GM23338 (cell line): ENCODE measurements around the gene SMIM41. TPM values are rescaled to one million over a fixed set of nuclear protein-coding genes. Genes with fewer than 3 reads are reported as not detected.

Experiments used
- ATAC-seq: fragments of 200-7000 bp; cut with Tn5 transposase; 3 replicates; pipeline ENCODE4 v1.9.1; 2020
- DNase-seq: peaks from one replicate; pipeline ENCODE4 v3.0.0-alpha.2; 2015; ENCODE audit warnings: low spot score
- H2AFZ ChIP-seq: fragments of 200-600 bp; sonication (generic); 2 replicates; pipeline ENCODE4 v1.8.0; 2016; ENCODE audit warnings: antibody characterized with exemption, mild to moderate bottlenecking, moderate library complexity
- H3F3A ChIP-seq: fragments of 200-600 bp; sonication (generic); replicated peaks from 2 replicates; pipeline ENCODE4 v1.8.0; 2017; ENCODE audit warnings: antibody characterized with exemption, mixed run types, low read depth
- H3K27ac ChIP-seq: fragments of 200-600 bp; sonication (generic); 2 replicates; pipeline ENCODE4 v1.6.1; 2016; ENCODE audit warnings: low read depth
- H3K27me3 ChIP-seq: fragments of 200-600 bp; sonication (generic); 2 replicates; pipeline ENCODE4 v1.8.0; 2016; ENCODE audit warnings: mild to moderate bottlenecking, mixed run types, moderate library complexity; ENCODE audit not compliant: insufficient read depth
- H3K36me3 ChIP-seq: fragments of 200-600 bp; sonication (generic); 2 replicates; pipeline ENCODE4 v1.8.0; 2016; ENCODE audit warnings: mild to moderate bottlenecking; ENCODE audit not compliant: insufficient read depth
- H3K4me1 ChIP-seq: fragments of 200-600 bp; sonication (generic); 2 replicates; pipeline ENCODE4 v1.8.0; 2016; ENCODE audit warnings: mild to moderate bottlenecking, moderate library complexity; ENCODE audit not compliant: insufficient read depth
- H3K4me2 ChIP-seq: fragments of 200-600 bp; sonication (generic); 2 replicates; pipeline ENCODE4 v1.7.1; 2017; ENCODE audit warnings: mixed run types
- H3K4me3 ChIP-seq: fragments of 200-600 bp; sonication (generic); 2 replicates; pipeline ENCODE4 v1.6.1; 2016; ENCODE audit warnings: mixed run types
- H3K79me2 ChIP-seq: fragments of 200-600 bp; sonication (generic); replicated peaks from 2 replicates; pipeline ENCODE4 v1.8.0; 2017; ENCODE audit warnings: mild to moderate bottlenecking; ENCODE audit not compliant: insufficient read depth
- H3K9me2 ChIP-seq: fragments of 200-600 bp; sonication (generic); 2 replicates; pipeline ENCODE4 v1.8.0; 2017; ENCODE audit not compliant: insufficient read depth
- H4K20me1 ChIP-seq: fragments of 200-600 bp; sonication (generic); replicated peaks from 2 replicates; pipeline ENCODE4 v1.8.0; 2017; ENCODE audit warnings: mild to moderate bottlenecking; ENCODE audit not compliant: insufficient read depth
- H3K27ac Mint-ChIP-seq: 2 replicates; pipeline ENCODE4 v1.8.0; 2020; ENCODE audit warnings: inconsistent platforms, mild to moderate bottlenecking, moderate library complexity, mixed read lengths
- H3K27me3 Mint-ChIP-seq: 3 replicates; pipeline ENCODE4 v1.8.0; 2022; ENCODE audit warnings: low read depth, mild to moderate bottlenecking, moderate library complexity, mixed read lengths, inconsistent platforms; ENCODE audit not compliant: insufficient read depth, poor library complexity
- H3K36me3 Mint-ChIP-seq: 3 replicates; pipeline ENCODE4 v1.8.0; 2021; ENCODE audit warnings: low read depth, mild to moderate bottlenecking, inconsistent platforms, moderate library complexity, mixed read lengths
- H3K4me1 Mint-ChIP-seq: 3 replicates; pipeline ENCODE4 v1.8.0; 2020; ENCODE audit warnings: mild to moderate bottlenecking, inconsistent platforms, mixed read lengths
- H3K4me3 Mint-ChIP-seq: 3 replicates; pipeline ENCODE4 v1.8.0; 2021; ENCODE audit warnings: moderate library complexity, mild to moderate bottlenecking, inconsistent platforms, mixed read lengths
- H3K9me3 Mint-ChIP-seq: 3 replicates; pipeline ENCODE4 v1.8.0; 2020; ENCODE audit warnings: moderate library complexity, mild to moderate bottlenecking, inconsistent platforms, mixed read lengths
- CREB1 ChIP-seq: fragments of 250-450 bp; sonication (Bioruptor Pico); IDR thresholded peaks from 2 replicates; pipeline ENCODE4 v1.5.0; 2020; ENCODE audit warnings: low read depth, mild to moderate bottlenecking, moderate library complexity
- EZH2 ChIP-seq: fragments of 200-600 bp; sonication (generic); IDR thresholded peaks from one replicate; pipeline ENCODE4 v1.8.0; 2017; ENCODE audit warnings: antibody characterized with exemption, mild to moderate bottlenecking, low read depth; ENCODE audit not compliant: unreplicated experiment
- EZH2phosphoT487 ChIP-seq: fragments of 200-600 bp; sonication (generic); IDR thresholded peaks from one replicate; pipeline ENCODE4 v1.8.1; 2018; ENCODE audit warnings: antibody characterized with exemption; ENCODE audit not compliant: unreplicated experiment
- JUNB ChIP-seq: IDR thresholded peaks from one replicate; pipeline ENCODE4 v1.6.1; 2016; ENCODE audit warnings: antibody characterized with exemption; ENCODE audit not compliant: unreplicated experiment
- POLR2AphosphoS5 ChIP-seq: IDR thresholded peaks from 2 replicates; pipeline ENCODE4 v1.6.1; 2016; ENCODE audit warnings: antibody characterized with exemption, low read depth
- ZNF114 ChIP-seq: fragments of 250-450 bp; sonication (Bioruptor Pico); IDR thresholded peaks from 2 replicates; pipeline ENCODE4 v1.5.0; 2020; ENCODE audit warnings: mild to moderate bottlenecking, moderate library complexity
- ZNF331 ChIP-seq: fragments of 250-450 bp; sonication (Bioruptor Pico); IDR thresholded peaks from 2 replicates; pipeline ENCODE4 v1.5.0; 2020; ENCODE audit warnings: low read depth, mild to moderate bottlenecking, moderate library complexity
- polyA plus RNA-seq: library from polyadenylated mRNA; unstranded; fragments of >200 nt; fragmentation: Nextera tagmentation; extraction: Ambion mirVana; gene quantifications from 2 replicates; pipeline ENCODE4 v1.2.1, GENCODE V29; 2016
- total RNA-seq: library from RNA; depleted of rRNA; stranded (reverse); fragments of >200 nt; shearing (Covaris generic); gene quantifications from 2 replicates; pipeline ENCODE4 v1.2.3, GENCODE V29; 2014
- TF ChIP-seq, protein P1 (sequence below): fragments of 250-450 bp; sonication (Bioruptor Pico); IDR thresholded peaks from 2 replicates; pipeline ENCODE4 v1.5.0; 2020; ENCODE audit warnings: mild to moderate bottlenecking, moderate library complexity

The SMIM41 gene
- total and polyA plus RNA-seq, 2 experiments from 2014 or later = 0.66 TPM

DNA sequence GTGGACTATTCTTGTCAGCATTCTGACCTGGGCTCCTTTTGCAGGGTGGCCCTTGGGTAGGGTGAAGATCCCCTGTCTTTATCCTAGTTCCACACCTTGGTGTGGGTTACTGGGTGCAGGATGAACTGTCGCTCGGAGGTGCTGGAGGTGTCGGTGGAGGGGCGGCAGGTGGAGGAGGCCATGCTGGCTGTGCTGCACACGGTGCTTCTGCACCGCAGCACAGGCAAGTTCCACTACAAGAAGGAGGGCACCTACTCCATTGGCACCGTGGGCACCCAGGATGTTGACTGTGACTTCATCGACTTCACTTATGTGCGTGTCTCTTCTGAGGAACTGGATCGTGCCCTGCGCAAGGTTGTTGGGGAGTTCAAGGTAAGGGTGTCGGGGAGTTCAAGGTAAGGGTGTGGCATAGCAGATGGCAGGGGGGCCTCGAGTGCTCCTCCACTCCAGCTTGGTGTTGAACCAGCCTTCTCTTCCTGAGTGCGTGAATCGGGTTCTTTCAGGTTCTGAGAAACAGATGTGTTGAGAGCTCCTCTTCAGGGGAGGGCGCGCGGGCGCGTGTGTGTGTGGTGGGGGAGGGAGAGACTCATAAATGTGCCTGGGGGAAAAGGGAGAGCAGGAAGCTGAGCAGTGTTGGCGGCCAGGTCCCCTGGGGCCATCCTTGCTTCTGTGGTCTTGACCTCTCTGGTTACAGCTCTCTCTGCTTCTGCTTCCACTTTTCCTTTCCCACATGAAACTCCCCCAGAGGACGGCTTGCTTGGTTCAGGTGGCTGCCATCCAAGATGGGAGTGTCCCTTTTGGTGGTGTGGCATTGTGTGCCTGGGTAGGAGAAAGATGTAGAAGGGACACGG, 5.7 kb upstream of the SMIM41 start:
- no peak for ATAC-seq
- no peaks in the 10 kb centered on the region for H3K9me3 Mint-ChIP-seq
- peaks cover 12% of the 10 kb centered on the region for H3K27me3 Mint-ChIP-seq
- no peak overlapping the region for H3K27ac Mint-ChIP-seq
- DNase-seq = no peak
- peaks cover 15% of the 10 kb centered on the region for H3K4me1 Mint-ChIP-seq
- Histone ChIP-seq H3F3A (peaks cover 2% of the 10 kb centered on the region; the same call in 1 of the 2 replicates), H4K20me1 (peaks cover 45% of the 10 kb centered on the region), H3K27ac (no peak overlapping the region), H2AFZ (no peak overlapping the region), H3K36me3 (peaks cover 11% of the 10 kb centered on the region; the same call in 1 of the 2 replicates), H3K4me2 (no peak overlapping the region), H3K27me3 (peaks cover 1% of the 10 kb centered on the region; the same call in 1 of the 2 replicates), H3K4me3 (no peak overlapping the region), H3K79me2 (peaks cover 56% of the 10 kb centered on the region), H3K4me1 (peaks cover 9% of the 10 kb centered on the region), H3K9me2 (no peaks in the 10 kb centered on the region)
- peaks cover 52% of the 10 kb centered on the region for H3K36me3 Mint-ChIP-seq
- no peak for TF ChIP-seq POLR2AphosphoS5
- no peak for TF ChIP-seq CREB1 (CRISPR knock-in tag)
- no peak overlapping the region for H3K4me3 Mint-ChIP-seq

DNA sequence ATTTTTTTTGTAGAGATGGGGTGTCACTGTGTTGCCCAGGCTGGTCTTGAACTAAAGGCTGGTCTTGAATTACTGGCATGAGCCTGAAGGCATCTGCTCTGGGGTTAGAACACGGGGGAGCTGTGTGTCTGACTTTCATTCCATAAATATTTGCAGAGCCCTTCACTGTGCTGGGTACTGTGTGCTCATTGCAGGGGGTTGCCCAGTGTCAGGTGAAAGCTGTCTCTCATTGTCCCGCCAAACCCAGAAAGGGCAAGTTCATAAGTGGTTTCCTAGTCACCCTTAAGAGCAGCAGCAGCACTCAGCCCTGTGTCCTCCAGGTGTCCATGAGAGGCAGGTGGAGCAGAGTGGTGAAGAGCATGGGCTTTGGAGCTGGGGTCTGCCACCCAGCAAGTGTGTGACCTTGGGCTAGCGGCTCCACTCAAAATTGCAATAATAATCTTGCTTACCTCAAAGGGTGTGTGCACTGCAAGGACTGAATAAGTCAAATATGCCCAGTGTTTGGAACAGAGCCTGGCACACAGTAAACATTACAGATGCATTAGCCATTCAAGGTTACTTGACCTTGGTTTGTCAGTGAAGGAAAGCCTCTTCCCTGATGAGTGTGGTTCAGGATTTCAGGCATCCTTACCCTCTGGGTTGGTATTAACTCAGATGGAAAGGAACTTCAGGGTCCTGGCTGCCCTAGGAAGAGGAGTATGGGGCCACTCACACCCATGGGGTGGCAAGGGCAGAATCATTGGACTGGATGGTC, 4.4 kb upstream of the SMIM41 start:
- no peak overlapping the region for H3K4me2 ChIP-seq
- ATAC-seq (no peak), DNase-seq (no peak)
- peaks cover 53% of the 10 kb centered on the region for H3K79me2 ChIP-seq
- H4K20me1 ChIP-seq = peaks cover 45% of the 10 kb centered on the region
- peaks cover 5% of the 10 kb centered on the region for H3K27me3 Mint-ChIP-seq
- TF ChIP-seq ZNF114 (CRISPR knock-in tag) = no peak
- TF ChIP-seq ZNF331 (CRISPR knock-in tag) = no peak
- TF ChIP-seq EZH2phosphoT487 = no peak
- no peak for TF ChIP-seq POLR2AphosphoS5
- TF ChIP-seq JUNB = no peak
- TF ChIP-seq EZH2 = no peak
- TF ChIP-seq, protein P1, sequence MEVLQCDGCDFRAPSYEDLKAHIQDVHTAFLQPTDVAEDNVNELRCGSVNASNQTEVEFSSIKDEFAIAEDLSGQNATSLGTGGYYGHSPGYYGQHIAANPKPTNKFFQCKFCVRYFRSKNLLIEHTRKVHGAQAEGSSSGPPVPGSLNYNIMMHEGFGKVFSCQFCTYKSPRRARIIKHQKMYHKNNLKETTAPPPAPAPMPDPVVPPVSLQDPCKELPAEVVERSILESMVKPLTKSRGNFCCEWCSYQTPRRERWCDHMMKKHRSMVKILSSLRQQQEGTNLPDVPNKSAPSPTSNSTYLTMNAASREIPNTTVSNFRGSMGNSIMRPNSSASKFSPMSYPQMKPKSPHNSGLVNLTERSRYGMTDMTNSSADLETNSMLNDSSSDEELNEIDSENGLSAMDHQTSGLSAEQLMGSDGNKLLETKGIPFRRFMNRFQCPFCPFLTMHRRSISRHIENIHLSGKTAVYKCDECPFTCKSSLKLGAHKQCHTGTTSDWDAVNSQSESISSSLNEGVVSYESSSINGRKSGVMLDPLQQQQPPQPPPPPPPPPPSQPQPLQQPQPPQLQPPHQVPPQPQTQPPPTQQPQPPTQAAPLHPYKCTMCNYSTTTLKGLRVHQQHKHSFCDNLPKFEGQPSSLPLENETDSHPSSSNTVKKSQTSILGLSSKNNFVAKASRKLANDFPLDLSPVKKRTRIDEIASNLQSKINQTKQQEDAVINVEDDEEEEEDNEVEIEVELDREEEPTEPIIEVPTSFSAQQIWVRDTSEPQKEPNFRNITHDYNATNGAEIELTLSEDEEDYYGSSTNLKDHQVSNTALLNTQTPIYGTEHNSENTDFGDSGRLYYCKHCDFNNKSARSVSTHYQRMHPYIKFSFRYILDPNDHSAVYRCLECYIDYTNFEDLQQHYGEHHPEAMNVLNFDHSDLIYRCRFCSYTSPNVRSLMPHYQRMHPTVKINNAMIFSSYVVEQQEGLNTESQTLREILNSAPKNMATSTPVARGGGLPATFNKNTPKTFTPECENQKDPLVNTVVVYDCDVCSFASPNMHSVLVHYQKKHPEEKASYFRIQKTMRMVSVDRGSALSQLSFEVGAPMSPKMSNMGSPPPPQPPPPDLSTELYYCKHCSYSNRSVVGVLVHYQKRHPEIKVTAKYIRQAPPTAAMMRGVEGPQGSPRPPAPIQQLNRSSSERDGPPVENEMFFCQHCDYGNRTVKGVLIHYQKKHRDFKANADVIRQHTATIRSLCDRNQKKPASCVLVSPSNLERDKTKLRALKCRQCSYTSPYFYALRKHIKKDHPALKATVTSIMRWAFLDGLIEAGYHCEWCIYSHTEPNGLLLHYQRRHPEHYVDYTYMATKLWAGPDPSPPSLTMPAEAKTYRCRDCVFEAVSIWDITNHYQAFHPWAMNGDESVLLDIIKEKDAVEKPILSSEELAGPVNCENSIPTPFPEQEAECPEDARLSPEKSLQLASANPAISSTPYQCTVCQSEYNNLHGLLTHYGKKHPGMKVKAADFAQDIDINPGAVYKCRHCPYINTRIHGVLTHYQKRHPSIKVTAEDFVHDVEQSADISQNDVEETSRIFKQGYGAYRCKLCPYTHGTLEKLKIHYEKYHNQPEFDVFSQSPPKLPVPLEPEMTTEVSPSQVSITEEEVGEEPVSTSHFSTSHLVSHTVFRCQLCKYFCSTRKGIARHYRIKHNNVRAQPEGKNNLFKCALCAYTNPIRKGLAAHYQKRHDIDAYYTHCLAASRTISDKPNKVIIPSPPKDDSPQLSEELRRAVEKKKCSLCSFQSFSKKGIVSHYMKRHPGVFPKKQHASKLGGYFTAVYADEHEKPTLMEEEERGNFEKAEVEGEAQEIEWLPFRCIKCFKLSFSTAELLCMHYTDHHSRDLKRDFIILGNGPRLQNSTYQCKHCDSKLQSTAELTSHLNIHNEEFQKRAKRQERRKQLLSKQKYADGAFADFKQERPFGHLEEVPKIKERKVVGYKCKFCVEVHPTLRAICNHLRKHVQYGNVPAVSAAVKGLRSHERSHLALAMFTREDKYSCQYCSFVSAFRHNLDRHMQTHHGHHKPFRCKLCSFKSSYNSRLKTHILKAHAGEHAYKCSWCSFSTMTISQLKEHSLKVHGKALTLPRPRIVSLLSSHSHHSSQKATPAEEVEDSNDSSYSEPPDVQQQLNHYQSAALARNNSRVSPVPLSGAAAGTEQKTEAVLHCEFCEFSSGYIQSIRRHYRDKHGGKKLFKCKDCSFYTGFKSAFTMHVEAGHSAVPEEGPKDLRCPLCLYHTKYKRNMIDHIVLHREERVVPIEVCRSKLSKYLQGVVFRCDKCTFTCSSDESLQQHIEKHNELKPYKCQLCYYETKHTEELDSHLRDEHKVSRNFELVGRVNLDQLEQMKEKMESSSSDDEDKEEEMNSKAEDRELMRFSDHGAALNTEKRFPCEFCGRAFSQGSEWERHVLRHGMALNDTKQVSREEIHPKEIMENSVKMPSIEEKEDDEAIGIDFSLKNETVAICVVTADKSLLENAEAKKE = no peak
- no peaks in the 10 kb centered on the region for H3K9me2 ChIP-seq
- peaks cover 9% of the 10 kb centered on the region; the same call in 1 of the 2 replicates for H3K27me3 ChIP-seq
- no peaks in the 10 kb centered on the region for H3K9me3 Mint-ChIP-seq
- peaks cover 56% of the 10 kb centered on the region for H3K36me3 Mint-ChIP-seq
- H3K36me3 ChIP-seq = peaks cover 11% of the 10 kb centered on the region; the same call in 1 of the 2 replicates
- no peak overlapping the region for H3K27ac Mint-ChIP-seq
- H3K4me1 ChIP-seq = peaks cover 16% of the 10 kb centered on the region
- H3F3A ChIP-seq = peaks cover 7% of the 10 kb centered on the region; the same call in 1 of the 2 replicates
- H3K4me3 Mint-ChIP-seq = no peak overlapping the region
- H3K27ac ChIP-seq = no peak overlapping the region
- H2AFZ ChIP-seq = no peak overlapping the region
- no peak overlapping the region for H3K4me3 ChIP-seq
- peaks cover 22% of the 10 kb centered on the region for H3K4me1 Mint-ChIP-seq
